ENCODE measurements around the gene ZNF267.
"Not testable (repeated sequence)": the region's sequence is repeated elsewhere in the genome, so short reads cannot be mapped to it uniquely, and the experiment has no call there.

Gene ZNF267

GRCh38 chr16:31879937-31880321 lies 6.3 kb downstream of the ZNF267 start:
- DNase-seq (ENCODE audit: low read depth): no peak

GRCh38 chr16:31880322-31880979 lies 6.8 kb downstream of the ZNF267 start:
- DNase-seq (ENCODE audit: low read depth): peak; percentile 55

GRCh38 chr16:31886227-31886626 lies 12.6 kb downstream of the ZNF267 start:
- DNase-seq (ENCODE audit: low read depth): no peak

GRCh38 chr16:31888735-31889134 lies 15.1 kb downstream of the ZNF267 start:
- DNase-seq (ENCODE audit: low read depth): no peak

- DNase-seq (ENCODE audit: low read depth): not testable (repeated sequence)
Observed at GRCh38 chr16:31892111-31892510, 18.5 kb downstream of the ZNF267 start.

GRCh38 chr16:31893824-31894223 lies 20.2 kb downstream of the ZNF267 start:
- DNase-seq (ENCODE audit: low read depth): no peak

- no peak for DNase-seq (ENCODE audit: low read depth)
Observed at GRCh38 chr16:31897283-31897682, 23.7 kb downstream of the ZNF267 start.

- no peak for DNase-seq (ENCODE audit: low read depth)
Observed at GRCh38 chr16:31899505-31899904, 25.9 kb downstream of the ZNF267 start.

GRCh38 chr16:31904571-31904970 lies 31.0 kb downstream of the ZNF267 start:
- not testable (repeated sequence) for DNase-seq (ENCODE audit: low read depth)

GRCh38 chr16:31913668-31914067 lies 40.1 kb downstream of the ZNF267 start:
- DNase-seq (ENCODE audit: low read depth): no peak

GRCh38 chr16:31916056-31916488 lies 42.5 kb downstream of the ZNF267 start:
- DNase-seq (ENCODE audit: low read depth): no peak

GRCh38 chr16:31920373-31920772 lies 46.8 kb downstream of the ZNF267 start:
- no peak for DNase-seq (ENCODE audit: low read depth)

GRCh38 chr16:31951806-31952205 lies 78.2 kb downstream of the ZNF267 start:
- not testable (repeated sequence) for DNase-seq (ENCODE audit: low read depth)

GRCh38 chr16:31952206-31952605 lies 78.6 kb downstream of the ZNF267 start:
- not testable (repeated sequence) for DNase-seq (ENCODE audit: low read depth)

- DNase-seq (ENCODE audit: low read depth): not testable (repeated sequence)
Observed at GRCh38 chr16:31956221-31956620, 82.6 kb downstream of the ZNF267 start.

- DNase-seq (ENCODE audit: low read depth): not testable (repeated sequence)
Observed at GRCh38 chr16:31960186-31960910, 86.7 kb downstream of the ZNF267 start.
